Stomach smooth muscle (tissue), 2 donors: ENCODE results near the gene TAP1.

Source experiments
- H3K27ac ChIP-seq: one replicate; pipeline ENCODE4 v1.7.0; 2013; ENCODE audit warnings: mild to moderate bottlenecking, low read length, inconsistent platforms
- H3K27me3 ChIP-seq, 2 donors: one replicate each; pipeline ENCODE4 v1.7.0; 2013; ENCODE audit warnings: low read length in 2 of 2; ENCODE audit not compliant: insufficient read depth in 2 of 2, control insufficient read depth in 1 of 2
- H3K36me3 ChIP-seq, 2 donors: one replicate each; pipeline ENCODE4 v1.7.0; 2013; ENCODE audit warnings: low read length in 2 of 2; ENCODE audit not compliant: control insufficient read depth in 2 of 2, insufficient read depth in 2 of 2
- H3K4me1 ChIP-seq: one replicate; pipeline ENCODE4 v1.7.0; 2013; ENCODE audit warnings: low read length; ENCODE audit not compliant: control insufficient read depth, insufficient read depth
- H3K4me3 ChIP-seq, 2 donors: one replicate each; pipeline ENCODE4 v1.7.0; 2013; ENCODE audit warnings: low read length in 2 of 2
- H3K9ac ChIP-seq, 2 donors: one replicate each; pipeline ENCODE4 v1.7.0; 2013; ENCODE audit warnings: low read length in 2 of 2, mild to moderate bottlenecking in 1 of 2
- H3K9me3 ChIP-seq, 2 donors: one replicate each; pipeline ENCODE4 v1.7.0; 2013; ENCODE audit warnings: low read length in 2 of 2; ENCODE audit not compliant: control insufficient read depth in 2 of 2
- donor health status: healthy.
- donor health status: Pancreatic carcinoma.

Gene TAP1, protein sequence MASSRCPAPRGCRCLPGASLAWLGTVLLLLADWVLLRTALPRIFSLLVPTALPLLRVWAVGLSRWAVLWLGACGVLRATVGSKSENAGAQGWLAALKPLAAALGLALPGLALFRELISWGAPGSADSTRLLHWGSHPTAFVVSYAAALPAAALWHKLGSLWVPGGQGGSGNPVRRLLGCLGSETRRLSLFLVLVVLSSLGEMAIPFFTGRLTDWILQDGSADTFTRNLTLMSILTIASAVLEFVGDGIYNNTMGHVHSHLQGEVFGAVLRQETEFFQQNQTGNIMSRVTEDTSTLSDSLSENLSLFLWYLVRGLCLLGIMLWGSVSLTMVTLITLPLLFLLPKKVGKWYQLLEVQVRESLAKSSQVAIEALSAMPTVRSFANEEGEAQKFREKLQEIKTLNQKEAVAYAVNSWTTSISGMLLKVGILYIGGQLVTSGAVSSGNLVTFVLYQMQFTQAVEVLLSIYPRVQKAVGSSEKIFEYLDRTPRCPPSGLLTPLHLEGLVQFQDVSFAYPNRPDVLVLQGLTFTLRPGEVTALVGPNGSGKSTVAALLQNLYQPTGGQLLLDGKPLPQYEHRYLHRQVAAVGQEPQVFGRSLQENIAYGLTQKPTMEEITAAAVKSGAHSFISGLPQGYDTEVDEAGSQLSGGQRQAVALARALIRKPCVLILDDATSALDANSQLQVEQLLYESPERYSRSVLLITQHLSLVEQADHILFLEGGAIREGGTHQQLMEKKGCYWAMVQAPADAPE

GRCh38 chr6:32853541-32854375, at the start of gene TAP1, which contains the start of gene PSMB9:
TSS of gene TAP1 (minus strand) at chr6:32853704. CDS start at chr6:32853636, 68 bp downstream.
TSS of gene PSMB9 (plus strand) at chr6:32854192. CDS start at chr6:32854230, 38 bp downstream.
- Histone ChIP-seq H3K36me3 (peaks cover 26 to 29% of the 10 kb centered on the region in 2 donors), H3K9ac (peak within 1 kb of the TSS; percentile 93), H3K27me3 (no peaks in the 10 kb centered on the region), H3K4me1 (peaks cover 37% of the 10 kb centered on the region), H3K9me3 (no peaks in the 10 kb centered on the region), H3K4me3 (peak within 1 kb of the TSS; percentile 81 to 92), H3K27ac (peak within 1 kb of the TSS; percentile 95)

- H3K27me3 ChIP-seq: no peaks in the 10 kb centered on the region
- H3K27ac ChIP-seq: peak overlapping the region; percentile 73
- no peaks in the 10 kb centered on the region for H3K9me3 ChIP-seq
- H3K36me3 ChIP-seq: no peaks in the 10 kb centered on the region
- peaks cover 5% of the 10 kb centered on the region for H3K4me1 ChIP-seq
- peak overlapping the region; percentile 79 to 84 for H3K9ac ChIP-seq
- peak overlapping the region; percentile 85 to 96 for H3K4me3 ChIP-seq
Observed at GRCh38 chr6:32895006-32895345, 41.5 kb upstream of the TAP1 start.

DNA sequence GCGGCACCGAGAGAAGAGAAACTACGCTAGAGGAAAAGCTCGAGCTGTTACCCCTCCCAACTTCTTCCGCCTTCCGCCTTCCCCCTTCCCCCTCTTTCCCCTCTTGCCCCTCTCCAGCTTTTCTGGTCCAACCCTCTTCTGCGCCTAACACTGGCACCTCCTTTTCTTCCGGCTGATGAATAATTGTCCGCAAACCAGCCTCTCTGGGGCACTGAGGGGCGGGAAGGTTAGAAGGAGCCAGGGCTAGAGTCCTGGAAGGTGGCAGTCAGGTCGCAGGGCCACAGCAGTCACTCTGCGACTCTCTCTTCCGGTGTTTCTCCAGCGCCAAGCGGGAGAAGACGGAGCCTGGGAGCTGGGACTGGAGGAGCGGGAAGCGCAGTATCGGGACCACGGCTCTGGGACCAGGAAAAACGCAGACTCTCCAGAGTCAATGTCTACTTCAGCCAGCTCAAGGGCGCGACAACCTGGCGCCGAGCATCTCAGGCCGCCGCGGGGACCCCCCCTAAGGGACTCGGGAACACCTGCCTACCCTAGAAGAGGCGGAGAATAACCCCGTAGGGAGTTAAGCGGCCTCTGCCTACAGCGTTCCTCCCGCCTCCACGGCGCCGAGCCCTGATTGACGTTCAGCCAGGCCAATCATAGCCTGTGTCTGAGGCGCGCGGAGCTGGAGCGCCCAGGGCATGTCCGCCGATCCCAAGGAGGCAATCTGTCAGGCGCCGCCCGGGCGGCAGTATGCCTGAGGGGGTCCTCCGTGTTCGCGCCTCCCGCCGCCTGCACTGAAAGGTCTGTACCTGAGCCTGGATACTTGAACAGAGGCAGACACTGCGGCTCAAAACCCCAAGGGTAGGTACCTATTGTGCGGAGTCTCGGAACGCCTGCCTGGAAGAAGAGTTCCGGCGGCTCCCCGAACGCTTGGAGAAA, 40.8 kb upstream of the TAP1 start:
- Histone ChIP-seq H3K27ac (peak overlapping the region; percentile 73), H3K9me3 (no peaks in the 10 kb centered on the region), H3K4me1 (peaks cover 5% of the 10 kb centered on the region), H3K36me3 (no peaks in the 10 kb centered on the region), H3K27me3 (no peaks in the 10 kb centered on the region), H3K4me3 (peak overlapping the region; percentile 85 to 96), H3K9ac (peak overlapping the region; percentile 79 to 84)

DNA sequence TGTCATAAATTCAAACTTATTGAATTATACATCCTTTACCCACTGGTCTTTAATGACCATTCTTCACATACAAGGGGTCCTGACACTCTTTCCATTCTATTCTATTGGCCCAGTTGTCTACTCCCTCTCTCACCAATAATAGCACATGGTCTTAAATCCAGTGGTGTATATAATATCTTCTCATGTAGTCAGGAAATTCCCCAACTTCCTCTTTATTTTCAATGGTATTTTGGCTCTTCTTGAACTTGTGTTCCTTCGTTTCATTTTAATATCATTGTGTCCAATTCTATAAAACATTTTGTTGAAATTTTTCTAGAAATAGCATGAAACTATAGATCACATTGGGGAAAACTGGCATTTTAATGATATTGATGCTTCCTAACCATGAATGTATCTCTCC, 37.3 kb upstream of the TAP1 start:
- Histone ChIP-seq H3K27ac (no peak overlapping the region), H3K4me3 (no peak overlapping the region), H3K4me1 (peaks cover 9% of the 10 kb centered on the region), H3K9ac (no peak overlapping the region), H3K27me3 (no peaks in the 10 kb centered on the region), H3K9me3 (no peaks in the 10 kb centered on the region), H3K36me3 (no peaks in the 10 kb centered on the region)

GRCh38 chr6:32889533-32889932, 36.0 kb upstream of the TAP1 start:
- Histone ChIP-seq H3K27ac (no peak overlapping the region), H3K4me1 (peaks cover 4% of the 10 kb centered on the region), H3K4me3 (no peak overlapping the region), H3K27me3 (no peaks in the 10 kb centered on the region), H3K9ac (no peak overlapping the region), H3K9me3 (no peaks in the 10 kb centered on the region), H3K36me3 (no peaks in the 10 kb centered on the region)

DNA sequence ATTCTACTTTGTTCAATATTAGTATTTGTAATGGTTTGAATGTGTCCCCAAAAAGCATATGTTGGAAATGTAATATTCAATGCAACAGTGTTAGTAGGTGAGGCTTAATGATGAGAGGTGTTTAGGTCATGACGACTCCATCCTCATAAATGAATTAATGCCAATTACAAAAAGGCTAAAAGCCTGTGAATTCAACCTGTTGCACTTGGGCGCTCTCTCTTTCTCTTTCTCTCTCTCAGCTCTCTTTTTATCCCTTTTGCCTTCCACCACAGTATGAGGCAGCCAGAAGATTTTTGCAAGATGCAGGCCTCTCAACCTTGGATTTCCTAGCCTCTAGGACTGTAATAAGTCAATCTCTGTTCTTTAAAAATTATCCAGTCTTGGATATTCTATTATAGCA, 35.1 kb upstream of the TAP1 start:
- Histone ChIP-seq H3K9me3 (no peaks in the 10 kb centered on the region), H3K27me3 (no peaks in the 10 kb centered on the region), H3K36me3 (no peaks in the 10 kb centered on the region), H3K4me3 (no peak overlapping the region), H3K27ac (no peak overlapping the region), H3K4me1 (peaks cover 4% of the 10 kb centered on the region), H3K9ac (no peak overlapping the region)

DNA sequence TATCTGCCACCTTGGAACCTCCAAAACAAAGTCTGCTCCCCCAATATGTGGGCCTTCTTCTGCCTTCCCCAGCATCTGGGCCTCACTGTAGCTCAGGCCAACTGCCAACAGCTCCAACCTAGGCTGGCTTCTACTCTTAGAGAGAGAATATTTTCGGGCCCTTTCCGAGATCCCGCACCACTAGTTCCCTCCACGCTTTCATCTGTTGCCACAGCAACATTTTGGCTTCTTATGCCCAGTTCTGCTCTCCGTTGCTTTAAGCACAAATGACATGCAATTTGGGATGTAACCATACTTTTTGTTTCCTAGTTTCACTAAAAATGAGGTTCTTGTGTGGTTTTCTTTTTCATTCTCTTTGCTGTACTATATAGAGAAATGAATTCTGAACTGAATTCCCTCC, 34.1 kb upstream of the TAP1 start:
- H3K4me1 ChIP-seq: peaks cover 4% of the 10 kb centered on the region
- H3K27me3 ChIP-seq: no peaks in the 10 kb centered on the region
- H3K9ac ChIP-seq: no peak overlapping the region
- H3K4me3 ChIP-seq: no peak overlapping the region
- H3K9me3 ChIP-seq: no peaks in the 10 kb centered on the region
- no peak overlapping the region for H3K27ac ChIP-seq
- no peaks in the 10 kb centered on the region for H3K36me3 ChIP-seq

DNA sequence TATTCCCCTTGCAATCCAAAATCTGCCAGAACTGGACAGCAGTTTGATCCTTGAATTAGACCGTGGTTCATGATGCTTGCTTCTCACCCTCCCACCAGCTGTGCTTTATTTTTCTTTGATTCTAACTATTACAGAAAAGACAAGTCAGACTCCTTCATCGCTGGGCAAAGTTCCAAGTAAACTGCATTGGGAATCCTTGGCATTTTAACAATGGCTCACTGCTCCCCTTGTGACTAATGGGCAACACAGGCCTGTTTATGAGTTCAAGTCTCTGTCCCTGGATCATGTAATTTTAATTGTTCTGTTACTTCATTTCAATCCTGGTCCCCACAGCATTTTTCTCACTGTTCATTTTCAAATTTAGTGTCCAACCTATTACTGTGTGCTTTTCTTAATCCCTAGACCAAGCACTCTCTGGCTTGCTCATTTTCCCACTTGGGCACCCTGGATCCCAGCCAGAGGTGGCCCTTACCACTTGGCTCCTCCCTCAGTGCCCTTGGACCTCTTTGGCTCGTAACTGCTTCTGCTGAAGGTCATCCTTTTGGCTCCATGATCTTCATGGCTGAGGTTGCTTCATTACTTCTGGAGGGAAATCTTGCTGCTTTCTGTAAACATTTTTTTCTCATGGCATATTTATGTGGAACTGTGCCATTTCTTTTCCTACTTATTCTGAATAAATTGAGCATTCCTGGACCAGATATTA, 33.3 kb upstream of the TAP1 start:
- Histone ChIP-seq H3K4me1 (peaks cover 4% of the 10 kb centered on the region), H3K27ac (no peak overlapping the region), H3K27me3 (no peaks in the 10 kb centered on the region), H3K9ac (peak overlapping the region in 1 of 2 donors; percentile 30), H3K4me3 (no peak overlapping the region), H3K36me3 (no peaks in the 10 kb centered on the region), H3K9me3 (no peaks in the 10 kb centered on the region)

- H3K36me3 ChIP-seq: no peaks in the 10 kb centered on the region
- no peak overlapping the region for H3K4me3 ChIP-seq
- peaks cover 4% of the 10 kb centered on the region for H3K4me1 ChIP-seq
- no peak overlapping the region for H3K9ac ChIP-seq
- H3K9me3 ChIP-seq: no peaks in the 10 kb centered on the region
- H3K27ac ChIP-seq: no peak overlapping the region
- no peaks in the 10 kb centered on the region for H3K27me3 ChIP-seq
Observed at GRCh38 chr6:32885698-32886286, 32.3 kb upstream of the TAP1 start.
